Fibroblast of lung (primary cell): ENCODE measurements around the gene NR4A1. TPM values are rescaled to one million over a fixed set of nuclear protein-coding genes. Genes with fewer than 3 reads are reported as not detected.
A peak's percentile ranks its signal among the peaks of the same experiment; 100 is the strongest.

ENCODE experiments used
- DNase-seq, 2 donors: peaks; one replicate each; pipeline versions ENCODE4 v3.0.0 to v3.0.0-alpha.2; 2010; ENCODE audit warnings: low read depth in 2 of 2
- H2AFZ ChIP-seq: 2 replicates; pipeline ENCODE4 v1.5.1; 2012; ENCODE audit warnings: low read length, control low read depth, inconsistent platforms
- H3K27ac ChIP-seq: 2 replicates; pipeline ENCODE4 v1.5.1; 2011; ENCODE audit warnings: low read length, control low read depth; ENCODE audit not compliant: insufficient read depth
- H3K27me3 ChIP-seq: 2 replicates; pipeline ENCODE4 v1.5.1; 2011; ENCODE audit warnings: mild to moderate bottlenecking, low read length; ENCODE audit not compliant: control insufficient read depth, insufficient read depth
- H3K36me3 ChIP-seq: 2 replicates; pipeline ENCODE4 v1.5.1; 2011; ENCODE audit warnings: low read length; ENCODE audit not compliant: control insufficient read depth, insufficient read depth
- H3K4me1 ChIP-seq: 2 replicates; pipeline ENCODE4 v1.5.1; 2011; ENCODE audit warnings: low read length; ENCODE audit not compliant: control insufficient read depth, insufficient read depth; ENCODE audit errors: extremely low read depth
- H3K4me2 ChIP-seq: 2 replicates; pipeline ENCODE4 v1.5.1; 2011; ENCODE audit warnings: low read length, control low read depth; ENCODE audit not compliant: insufficient read depth; ENCODE audit errors: extremely low read depth
- H3K4me3 ChIP-seq, 4 experiments: fragments of 200-600 bp in 1 of 4; sonication (generic) in 1 of 4; replicated peaks in 1 of 4; 2 replicates each; pipeline ENCODE4 v1.5.1; 2011 to 2016; ENCODE audit warnings: low read length in 4 of 4, low read depth in 3 of 4, mild to moderate bottlenecking in 3 of 4, control low read depth in 2 of 4, inconsistent platforms in 1 of 4, mixed read lengths in 1 of 4; ENCODE audit not compliant: insufficient read depth in 1 of 4; ENCODE audit errors: control extremely low read depth in 1 of 4
- H3K79me2 ChIP-seq: 2 replicates; pipeline ENCODE4 v1.5.1; 2012; ENCODE audit warnings: mild to moderate bottlenecking, low read length, inconsistent platforms; ENCODE audit not compliant: control insufficient read depth, insufficient read depth
- H3K9ac ChIP-seq: 2 replicates; pipeline ENCODE4 v1.5.1; 2011; ENCODE audit warnings: mild to moderate bottlenecking, low read length, control low read depth; ENCODE audit not compliant: insufficient read depth
- H3K9me3 ChIP-seq: 2 replicates; pipeline ENCODE4 v1.5.1; 2012; ENCODE audit warnings: low read depth, low read length; ENCODE audit not compliant: control insufficient read depth, insufficient read depth
- H4K20me1 ChIP-seq: 2 replicates; pipeline ENCODE4 v1.5.1; 2011; ENCODE audit warnings: low read length; ENCODE audit not compliant: control insufficient read depth, insufficient read depth; ENCODE audit errors: extremely low read depth
- CTCF ChIP-seq, 2 donors: IDR thresholded peaks in 1 of 2; conservative IDR thresholded peaks in 1 of 2; 1 replicate in 1 of 2; 2 replicates in 1 of 2; pipeline ENCODE4 v1.5.1; 2011 to 2012; ENCODE audit warnings: low read length in 2 of 2, control low read depth in 1 of 2, inconsistent platforms in 1 of 2, low read depth in 1 of 2, mild to moderate bottlenecking in 1 of 2
- EZH2 ChIP-seq: IDR thresholded peaks from 2 replicates; pipeline ENCODE4 v1.5.1; 2012; ENCODE audit warnings: low read length, control low read depth, mild to moderate bottlenecking; ENCODE audit errors: missing control alignments
- polyA plus RNA-seq, 2 donors: library from polyadenylated mRNA; depleted of rRNA in 1 of 2; stranded (reverse) in 1 of 2; unstranded in 1 of 2; fragments of >200 nt; gene quantifications; 2 replicates each; pipeline ENCODE4 v1.2.1, GENCODE V29; 2011 to 2012; ENCODE audit warnings: missing spikeins in 1 of 2
- total RNA-seq: library from RNA; depleted of rRNA; stranded (reverse); fragments of >200 nt; gene quantifications from 2 replicates; pipeline ENCODE4 v1.2.1, GENCODE V29; 2014

The NR4A1 gene
- total and polyA plus RNA-seq, 2 donors (not counting 1 experiment from before 2014, with no cell fraction given): 3.8 to 4.1 TPM

GRCh38 chr12:52084491-52085231, 33.4 kb downstream of the NR4A1 start:
- no peak overlapping the region for H3K9ac ChIP-seq
- TF ChIP-seq CTCF (conservative IDR thresholded peaks at IDR 0.05 in 1 of 2, IDR thresholded peaks at IDR 0.05 in 1 of 2; ENCODE audit: low read depth in 1 of 2, low read length in 2 of 2) (no peak), EZH2 (no peak)
- H3K4me3 ChIP-seq: no peak overlapping the region
- H3K4me2 ChIP-seq: no peak overlapping the region
- H2AFZ ChIP-seq: no peak overlapping the region
- H3K79me2 ChIP-seq: no peaks in the 10 kb centered on the region
- H4K20me1 ChIP-seq: no peaks in the 10 kb centered on the region
- H3K4me1 ChIP-seq: peaks cover 35% of the 10 kb centered on the region
- peaks cover 6% of the 10 kb centered on the region for H3K27me3 ChIP-seq
- H3K36me3 ChIP-seq: no peaks in the 10 kb centered on the region
- no peaks in the 10 kb centered on the region for H3K9me3 ChIP-seq
- no peak overlapping the region for H3K27ac ChIP-seq
- no peak for DNase-seq

GRCh38 chr12:52085682-52086180, 34.5 kb downstream of the NR4A1 start:
- Histone ChIP-seq H3K4me2 (no peak overlapping the region), H3K36me3 (no peaks in the 10 kb centered on the region), H4K20me1 (no peaks in the 10 kb centered on the region), H3K27me3 (peaks cover 6% of the 10 kb centered on the region), H3K27ac (no peak overlapping the region), H3K4me1 (peaks cover 27% of the 10 kb centered on the region), H3K9ac (no peak overlapping the region), H3K4me3 (no peak overlapping the region), H2AFZ (no peak overlapping the region), H3K79me2 (no peaks in the 10 kb centered on the region), H3K9me3 (no peaks in the 10 kb centered on the region)
- no peak for DNase-seq
- TF ChIP-seq EZH2 (no peak), CTCF (conservative IDR thresholded peaks at IDR 0.05 in 1 of 2, IDR thresholded peaks at IDR 0.05 in 1 of 2; ENCODE audit: low read depth in 1 of 2, low read length in 2 of 2) (no peak)

- no peak overlapping the region for H3K4me2 ChIP-seq
- peaks cover 20% of the 10 kb centered on the region for H3K4me1 ChIP-seq
- peak in 1 of 2 donors; percentile 38 for DNase-seq
Measured at GRCh38 chr12:52086366-52086765, 35.1 kb downstream of the NR4A1 start.

More at GRCh38 chr12:52086366-52086765, 35.1 kb downstream of the NR4A1 start:
- no peaks in the 10 kb centered on the region for H3K36me3 ChIP-seq
- no peaks in the 10 kb centered on the region for H3K79me2 ChIP-seq
- H3K27ac ChIP-seq: no peak overlapping the region
- H4K20me1 ChIP-seq: no peaks in the 10 kb centered on the region
- peaks cover 10% of the 10 kb centered on the region for H3K27me3 ChIP-seq
- no peak overlapping the region for H2AFZ ChIP-seq
- no peak overlapping the region for H3K9ac ChIP-seq
- H3K9me3 ChIP-seq: no peaks in the 10 kb centered on the region
- no peak overlapping the region for H3K4me3 ChIP-seq
- no peak for TF ChIP-seq CTCF (conservative IDR thresholded peaks at IDR 0.05 in 1 of 2, IDR thresholded peaks at IDR 0.05 in 1 of 2; ENCODE audit: low read depth in 1 of 2, low read length in 2 of 2)
- TF ChIP-seq EZH2: no peak
